HG03442 (cell line): Measurements from ENCODE around the gene PNMA3.
A peak's percentile ranks its signal among the peaks of the same experiment; 100 is the strongest.
"Not testable (repeated sequence)": the region's sequence is repeated elsewhere in the genome, so short reads cannot be mapped to it uniquely, and the experiment has no call there.

ENCODE experiments used
- ATAC-seq: cut with Tn5 transposase; IDR thresholded peaks from one replicate; pipeline ENCODE4 v1.9.1; 2021; ENCODE audit warnings: mild to moderate bottlenecking, moderate library complexity; ENCODE audit not compliant: unreplicated experiment

Gene PNMA3

GRCh38 chrX:153055871-153056749 is at the start of gene PNMA3:
Gene PNMA3, plus strand, starts transcription at chrX:153056470. Its CDS starts 586 bp downstream, at chrX:153057056.
- ATAC-seq, result no peak

- not testable (repeated sequence) for ATAC-seq
These were observed 39.1 kb upstream of the PNMA3 start for GRCh38 chrX:153017174-153017573.

- ATAC-seq, result no peak
These were observed 37.1 kb upstream of the PNMA3 start for GRCh38 chrX:153019166-153019565.

GRCh38 chrX:153026501-153026900 is 29.8 kb upstream of the PNMA3 start:
- not testable (repeated sequence) for ATAC-seq

GRCh38 chrX:153028487-153028886 is 27.8 kb upstream of the PNMA3 start:
- ATAC-seq, result not testable (repeated sequence)

GRCh38 chrX:153029162-153029561 is 27.1 kb upstream of the PNMA3 start:
- ATAC-seq, result no peak

GRCh38 chrX:153029875-153030274 is 26.4 kb upstream of the PNMA3 start:
- no peak for ATAC-seq

- no peak for ATAC-seq
These were observed 25.5 kb upstream of the PNMA3 start for GRCh38 chrX:153030801-153031200.

GRCh38 chrX:153032397-153033118 is 23.7 kb upstream of the PNMA3 start:
- peak; percentile 81 for ATAC-seq

GRCh38 chrX:153049093-153049492 is 7.2 kb upstream of the PNMA3 start:
- no peak for ATAC-seq

GRCh38 chrX:153052534-153052933 is 3.7 kb upstream of the PNMA3 start:
- no peak for ATAC-seq

GRCh38 chrX:153057281-153057680 is 1.0 kb downstream of the PNMA3 start:
- ATAC-seq, result no peak

- ATAC-seq, result no peak
These were observed 3.2 kb downstream of the PNMA3 start for GRCh38 chrX:153059191-153060094.

- no peak for ATAC-seq
These were observed 3.8 kb downstream of the PNMA3 start for GRCh38 chrX:153060095-153060445.

GRCh38 chrX:153061732-153062131 is 5.5 kb downstream of the PNMA3 start:
- no peak for ATAC-seq

GRCh38 chrX:153063315-153063714 is 7.0 kb downstream of the PNMA3 start:
- no peak for ATAC-seq

- ATAC-seq, result no peak
These were observed 7.8 kb downstream of the PNMA3 start for GRCh38 chrX:153064061-153064460.

- no peak for ATAC-seq
These were observed 9.1 kb downstream of the PNMA3 start for GRCh38 chrX:153065389-153065788.

GRCh38 chrX:153066402-153066801 is 10.1 kb downstream of the PNMA3 start:
- not testable (repeated sequence) for ATAC-seq

- peak; percentile 50 for ATAC-seq
These were observed 15.8 kb downstream of the PNMA3 start, which contains the start of gene PNMA6A for GRCh38 chrX:153071909-153072583. Gene PNMA6A, plus strand, starts transcription at chrX:153072454. Its CDS starts 609 bp downstream, at chrX:153073063.
